OCI-LY3 (cell line): ENCODE results near the gene MORC3.

Experiments used
- EZH2phosphoT487 ChIP-seq: fragments of 200-600 bp; shearing (Covaris generic); IDR thresholded peaks from 2 replicates; pipeline ENCODE4 v1.6.1; 2018; ENCODE audit warnings: antibody characterized with exemption, mixed run types, low read depth
- TF ChIP-seq, protein P1 (sequence below): fragments of 200-600, 300-600 bp; sonication (generic); IDR thresholded peaks from 2 replicates; pipeline ENCODE4 v1.5.1; 2014; ENCODE audit warnings: antibody characterized with exemption, low read length, low read depth

- TF ChIP-seq EZH2phosphoT487 = no peak
- TF ChIP-seq, protein P1, sequence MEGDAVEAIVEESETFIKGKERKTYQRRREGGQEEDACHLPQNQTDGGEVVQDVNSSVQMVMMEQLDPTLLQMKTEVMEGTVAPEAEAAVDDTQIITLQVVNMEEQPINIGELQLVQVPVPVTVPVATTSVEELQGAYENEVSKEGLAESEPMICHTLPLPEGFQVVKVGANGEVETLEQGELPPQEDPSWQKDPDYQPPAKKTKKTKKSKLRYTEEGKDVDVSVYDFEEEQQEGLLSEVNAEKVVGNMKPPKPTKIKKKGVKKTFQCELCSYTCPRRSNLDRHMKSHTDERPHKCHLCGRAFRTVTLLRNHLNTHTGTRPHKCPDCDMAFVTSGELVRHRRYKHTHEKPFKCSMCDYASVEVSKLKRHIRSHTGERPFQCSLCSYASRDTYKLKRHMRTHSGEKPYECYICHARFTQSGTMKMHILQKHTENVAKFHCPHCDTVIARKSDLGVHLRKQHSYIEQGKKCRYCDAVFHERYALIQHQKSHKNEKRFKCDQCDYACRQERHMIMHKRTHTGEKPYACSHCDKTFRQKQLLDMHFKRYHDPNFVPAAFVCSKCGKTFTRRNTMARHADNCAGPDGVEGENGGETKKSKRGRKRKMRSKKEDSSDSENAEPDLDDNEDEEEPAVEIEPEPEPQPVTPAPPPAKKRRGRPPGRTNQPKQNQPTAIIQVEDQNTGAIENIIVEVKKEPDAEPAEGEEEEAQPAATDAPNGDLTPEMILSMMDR = no peak
Measured at GRCh38 chr21:36359185-36359584, 39.2 kb downstream of the MORC3 start.
